Ovary (tissue), 3 donors: ENCODE data around the gene CDK5RAP1.

Source experiments
- CTCF ChIP-seq, 3 donors: fragments of 450-650 bp in 2 of 3; fragments of 200-600 bp in 1 of 3; IDR thresholded peaks; one replicate each; pipeline versions ENCODE4 v1.5.1 to v1.8.0; 2016 to 2022; ENCODE audit warnings: antibody characterized with exemption in 3 of 3, mild to moderate bottlenecking in 1 of 3
- POLR2A ChIP-seq: fragments of 450-650 bp; IDR thresholded peaks from one replicate; pipeline ENCODE4 v1.6.1; 2017; ENCODE audit warnings: antibody characterized with exemption, mild to moderate bottlenecking, moderate library complexity
- donor health status: DM: no; HTN: no; CAD: no.

- no peak for TF ChIP-seq CTCF (IDR thresholded peaks at IDR 0.05)
- TF ChIP-seq POLR2A: no peak
Measured at GRCh38 chr20:33408716-33409654, 7.7 kb upstream of the CDK5RAP1 start.
